Sciatic nerve (tissue), 2 donors: ENCODE results near the gene ATG101. TPM values are rescaled to one million over a fixed set of nuclear protein-coding genes. Genes with fewer than 3 reads are reported as not detected.

Experiments
- ATAC-seq: fragments of 200-7000 bp; cut with Tn5 transposase; one replicate; pipeline ENCODE4 v1.9.1; 2020; ENCODE audit warnings: mild to moderate bottlenecking, moderate library complexity
- DNase-seq: peaks from one replicate; pipeline ENCODE4 v3.0.0-alpha.2; 2020; ENCODE audit warnings: low spot score
- intact Hi-C: fragments of 100-400 bp; cut with DNase I; formaldehyde crosslinking; loops from one replicate; pipeline ENCODE4 v1.14.2; 2022
- total RNA-seq: library from RNA; stranded (reverse); fragmentation: NEBNext Ultra II Directional; extraction: Animal tissue kit (Norgen Biotek cat#: 25700); gene quantifications from one replicate; pipeline ENCODE4 v1.2.1, GENCODE V29; 2021
- donor health status: DM: no; HTN: no; CAD: no.
- donor health status: DM: no; HTN: no; CAD: no.

The ATG101 gene
- total RNA-seq, 1 donor from 2014 or later = 28.2 TPM

GRCh38 chr12:52122904-52123303 is 53.1 kb downstream of the ATG101 start:
- ATAC-seq = no peak
- DNase-seq = no peak
- intact Hi-C loops = no loop called here

DNA sequence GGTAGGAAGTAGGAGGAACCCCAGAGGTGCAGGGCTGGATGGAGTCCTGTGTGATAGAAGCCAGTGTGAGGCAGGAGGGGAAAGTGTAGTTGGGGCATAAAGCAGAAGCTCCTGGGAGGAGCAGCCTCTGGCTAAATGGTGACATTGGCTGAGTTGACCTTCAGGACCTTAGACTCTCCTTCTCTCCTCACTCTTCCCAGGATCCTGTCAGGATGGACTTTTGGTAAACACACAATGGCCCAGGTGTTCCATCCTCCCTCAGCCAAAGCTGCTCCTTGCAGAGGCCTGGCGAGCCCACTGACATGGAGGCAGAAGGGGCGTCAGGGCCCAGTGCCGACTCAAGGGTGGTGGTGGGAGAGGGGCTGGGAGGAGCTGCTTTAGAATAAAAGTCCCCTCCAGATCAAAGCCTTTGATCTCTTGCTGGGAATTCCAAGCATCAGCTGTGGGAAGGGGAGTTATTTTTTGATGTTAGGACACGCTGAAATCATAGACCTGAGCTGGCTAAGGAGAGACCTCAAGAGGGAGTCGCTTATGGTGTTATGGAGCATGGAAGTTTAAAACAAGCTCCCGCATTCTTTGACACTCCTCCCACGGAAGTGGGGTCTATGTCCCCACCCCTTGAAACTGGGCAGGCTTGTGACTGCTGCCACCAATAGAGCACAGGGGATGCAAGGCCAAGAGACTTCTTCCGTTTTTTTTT is 53.9 kb downstream of the ATG101 start:
- ATAC-seq = no peak
- DNase-seq = no peak
- intact Hi-C loops = no loop called here

- no peak for ATAC-seq
- DNase-seq = no peak
- intact Hi-C loops = no loop called here
Measured at GRCh38 chr12:52125476-52125900, 55.7 kb downstream of the ATG101 start.

- intact Hi-C loops = no loop called here
- DNase-seq (no peak), ATAC-seq (no peak)
Measured at GRCh38 chr12:52126050-52126604, 56.3 kb downstream of the ATG101 start.

Other genes with a start within 250 kb of the ATG101 start
- gene FIGNL2, start 221.3 kb upstream of the ATG101 start, total RNA-seq = 4.0 TPM
- gene ANKRD33, start 181.9 kb upstream of the ATG101 start, total RNA-seq = 0.76 TPM
- gene ACVRL1, start 162.5 kb upstream of the ATG101 start, total RNA-seq = 57.6 TPM
- gene ACVR1B, start 118.3 kb upstream of the ATG101 start, total RNA-seq = 23.9 TPM
- 124 TPM for gene TAMALIN, start 63.0 kb upstream of the ATG101 start, total RNA-seq
- gene NR4A1, start 18.5 kb upstream of the ATG101 start, total RNA-seq = 688 TPM
- gene SMIM41, start 9.7 kb downstream of the ATG101 start, total RNA-seq = 12.4 TPM
- gene KRT80, start 122.0 kb downstream of the ATG101 start, total RNA-seq = 0.13 TPM
- 4.0 TPM for gene KRT7, start 163.3 kb downstream of the ATG101 start, total RNA-seq
- gene KRT86, start 204.7 kb downstream of the ATG101 start, total RNA-seq = 0.45 TPM
- gene KRT81, start 221.6 kb downstream of the ATG101 start, total RNA-seq = not detected